GM21737 (cell line): ENCODE data around the gene PTCD2.
A peak's percentile ranks its signal among the peaks of the same experiment; 100 is the strongest.

ENCODE experiments used
- ATAC-seq: cut with Tn5 transposase; IDR thresholded peaks from one replicate; pipeline ENCODE4 v1.9.1; 2021; ENCODE audit warnings: mild to moderate bottlenecking, moderate library complexity; ENCODE audit not compliant: unreplicated experiment

PTCD2 gene

GRCh38 chr5:72338689-72339209 lies 18.6 kb downstream of the PTCD2 start:
- no peak for ATAC-seq

DNA sequence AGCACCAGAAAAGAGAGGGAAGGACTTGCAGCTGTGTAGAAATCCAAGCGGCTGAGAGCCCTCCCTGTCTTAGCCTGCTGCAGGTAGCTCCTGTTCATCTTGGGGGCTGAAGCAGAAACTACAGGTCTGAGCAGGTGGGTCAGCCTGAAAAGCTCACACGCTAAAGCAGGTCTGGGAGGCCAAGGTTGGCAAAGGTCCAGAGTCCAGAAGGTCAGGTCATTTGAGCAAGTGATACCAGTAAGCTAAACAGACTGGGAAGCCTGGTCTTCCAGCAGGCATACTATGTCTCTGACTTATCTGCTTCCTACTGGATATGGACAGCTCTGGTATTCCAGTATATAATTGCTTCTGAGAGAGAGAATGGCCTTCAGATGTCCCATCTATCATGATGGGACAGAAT lies 26.2 kb downstream of the PTCD2 start:
- no peak for ATAC-seq

GRCh38 chr5:72347801-72348308 lies 27.7 kb downstream of the PTCD2 start:
- no peak for ATAC-seq

DNA sequence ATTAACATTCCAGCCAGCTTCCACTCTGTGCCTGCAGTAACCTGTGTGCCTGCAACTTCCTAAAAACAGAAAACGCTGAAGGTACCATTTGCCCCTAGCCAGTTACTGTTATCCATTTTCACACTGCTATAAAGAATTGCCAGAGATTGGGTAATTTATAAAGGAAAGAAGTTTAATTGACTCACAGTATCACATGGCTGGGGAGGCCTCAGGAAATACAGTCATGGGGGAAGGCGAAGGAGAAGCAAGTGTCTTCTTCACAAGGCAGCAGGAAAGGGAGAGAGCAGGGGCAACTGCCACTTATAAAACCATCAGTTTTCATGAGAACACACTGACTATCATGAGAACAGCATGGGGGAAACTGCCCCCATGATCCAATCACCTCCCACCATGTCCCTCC lies 31.2 kb downstream of the PTCD2 start:
- ATAC-seq, result no peak

DNA sequence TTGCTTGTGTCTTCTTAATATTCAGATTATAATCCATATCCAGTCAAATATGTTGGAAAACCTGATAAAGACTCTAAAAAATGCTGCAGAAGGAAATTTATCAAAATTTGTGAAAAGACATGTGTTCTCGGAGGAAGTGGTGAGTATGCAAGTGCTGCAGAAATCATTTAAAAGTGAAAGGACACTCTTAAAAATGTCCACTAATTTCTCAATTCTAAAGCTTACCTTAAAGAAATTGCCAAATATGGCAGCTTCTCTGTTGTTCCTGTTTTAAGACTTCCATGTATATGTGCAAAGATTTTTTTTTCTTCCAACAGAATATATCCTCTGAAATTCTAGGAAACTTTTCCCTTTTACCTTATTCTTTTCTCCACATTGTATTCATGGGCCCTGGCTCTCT lies 32.4 kb downstream of the PTCD2 start:
- no peak for ATAC-seq

DNA sequence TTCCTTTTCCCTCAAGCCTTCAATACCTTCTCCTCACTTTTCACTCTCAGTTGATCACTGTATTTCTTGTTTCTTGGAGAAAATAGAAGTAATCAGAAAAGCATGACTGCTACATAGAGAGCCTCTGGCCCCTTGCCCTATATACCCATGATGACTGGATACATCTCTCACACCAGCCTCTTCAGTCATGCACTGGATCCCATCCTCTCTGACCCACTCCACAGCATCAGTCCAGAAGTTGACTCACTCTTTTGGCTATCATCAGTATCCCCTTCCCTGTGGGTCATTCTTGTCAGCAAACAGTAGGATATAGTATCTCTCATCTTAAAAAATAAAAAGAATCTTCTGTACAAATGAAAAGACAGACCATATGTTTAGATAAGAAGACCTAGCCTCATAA lies 32.9 kb downstream of the PTCD2 start:
- no peak for ATAC-seq

DNA sequence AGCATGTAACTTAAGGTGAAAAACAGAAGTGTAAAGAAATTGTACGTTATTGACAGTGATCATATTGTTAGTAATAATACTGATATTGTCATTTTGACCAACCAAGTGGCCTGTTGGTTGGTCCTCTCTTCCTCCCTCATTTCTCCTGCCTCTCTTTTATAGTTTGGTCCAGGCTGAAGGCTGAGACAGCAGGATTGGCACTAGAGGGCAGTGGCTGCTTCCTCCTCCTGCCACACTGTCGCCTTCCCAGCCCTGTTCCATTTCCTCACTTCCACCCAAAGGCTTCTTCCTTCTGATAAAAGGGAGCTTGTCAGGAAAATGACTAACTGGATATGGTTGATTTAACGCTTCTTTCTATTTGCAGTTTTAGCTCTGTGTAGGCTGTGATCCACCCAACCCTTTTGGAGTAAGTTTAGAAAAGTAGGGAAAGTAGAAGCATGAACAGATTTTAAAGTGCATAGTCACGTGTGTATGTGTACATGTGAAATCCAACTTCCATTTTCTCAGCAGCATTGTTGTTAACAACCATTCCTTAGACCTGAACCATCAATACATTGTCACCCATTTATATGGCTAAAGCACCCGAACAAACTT lies 35.6 kb downstream of the PTCD2 start:
- ATAC-seq, result no peak

- ATAC-seq, result no peak
These were observed 36.2 kb downstream of the PTCD2 start for GRCh38 chr5:72356361-72356760.

- no peak for ATAC-seq
These were observed 38.8 kb downstream of the PTCD2 start for GRCh38 chr5:72358925-72359324.

- ATAC-seq, result no peak
These were observed 39.7 kb downstream of the PTCD2 start for GRCh38 chr5:72359886-72360285.

DNA sequence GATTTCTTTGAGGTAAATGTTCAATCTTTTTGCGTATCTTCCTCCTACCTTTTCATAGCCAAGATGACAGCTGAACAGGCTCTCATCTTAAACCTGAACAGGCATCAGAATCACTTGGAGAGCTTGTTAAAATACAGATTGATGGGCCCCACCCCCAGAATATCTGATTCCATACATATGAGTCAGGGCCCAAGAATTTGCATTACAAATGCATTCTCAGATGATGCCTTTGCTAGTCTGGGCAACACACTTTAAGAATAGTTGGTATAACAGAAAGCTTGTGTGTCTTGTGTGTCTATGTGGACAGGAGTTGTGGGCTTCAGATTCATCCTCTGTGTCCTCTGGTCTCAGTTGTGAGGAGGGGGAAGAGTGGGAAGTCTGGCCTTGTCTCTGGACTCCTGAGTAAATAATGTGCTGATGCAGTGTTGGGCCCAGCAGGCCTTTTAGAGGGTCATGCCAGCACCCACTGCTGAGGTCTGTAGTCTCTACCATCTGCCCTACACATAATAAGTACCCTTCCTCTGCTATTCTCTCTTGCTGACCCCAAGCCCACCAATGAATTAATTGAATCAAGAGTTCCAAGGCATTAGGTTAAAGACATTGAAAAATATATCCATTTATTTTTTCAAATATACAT lies 43.1 kb downstream of the PTCD2 start:
- no peak for ATAC-seq

DNA sequence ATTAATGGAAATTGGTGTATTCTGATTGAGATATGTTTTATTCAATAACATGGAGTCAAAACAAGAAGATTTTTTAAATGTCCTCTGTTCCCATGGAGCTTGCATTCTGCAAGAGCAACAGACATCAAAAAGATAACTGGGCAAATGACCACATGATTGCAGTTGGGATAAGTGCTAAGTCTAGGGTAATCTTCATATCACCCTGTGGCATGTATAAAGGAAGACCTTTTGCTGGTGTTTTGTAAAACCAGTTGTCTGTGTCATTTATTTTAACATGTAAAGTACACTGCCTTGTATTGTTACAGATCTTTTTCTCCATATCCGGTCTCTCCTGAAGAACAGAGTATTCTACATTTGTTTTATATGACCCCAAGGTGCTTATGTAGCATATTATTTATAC lies 44.0 kb downstream of the PTCD2 start:
- no peak for ATAC-seq

- no peak for ATAC-seq
These were observed 44.8 kb downstream of the PTCD2 start for GRCh38 chr5:72364951-72365350.

GRCh38 chr5:72366324-72366976 lies 46.3 kb downstream of the PTCD2 start:
- peak; percentile 78 for ATAC-seq

- no peak for ATAC-seq
These were observed 48.1 kb downstream of the PTCD2 start for GRCh38 chr5:72368271-72368670.

DNA sequence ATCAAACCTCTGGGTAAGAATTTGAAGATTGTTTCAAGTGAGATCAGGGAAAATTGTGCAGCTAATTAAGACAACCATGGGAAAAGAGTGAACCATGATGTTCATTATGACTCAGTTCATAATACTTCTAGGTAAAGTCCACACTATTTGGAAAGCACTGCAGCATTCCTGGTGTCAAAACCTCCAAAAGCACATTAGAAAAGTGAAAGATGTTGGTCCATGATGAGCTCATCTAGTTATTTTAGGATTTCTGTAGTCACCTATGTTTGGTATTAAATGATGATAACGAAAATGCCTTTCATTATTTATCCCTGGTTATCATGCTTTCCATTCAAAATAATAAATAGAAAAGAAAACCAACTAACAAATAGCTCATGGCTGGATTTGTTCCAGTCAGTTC lies 49.1 kb downstream of the PTCD2 start:
- ATAC-seq, result no peak

GRCh38 chr5:72369711-72370110 lies 49.5 kb downstream of the PTCD2 start:
- ATAC-seq, result no peak

DNA sequence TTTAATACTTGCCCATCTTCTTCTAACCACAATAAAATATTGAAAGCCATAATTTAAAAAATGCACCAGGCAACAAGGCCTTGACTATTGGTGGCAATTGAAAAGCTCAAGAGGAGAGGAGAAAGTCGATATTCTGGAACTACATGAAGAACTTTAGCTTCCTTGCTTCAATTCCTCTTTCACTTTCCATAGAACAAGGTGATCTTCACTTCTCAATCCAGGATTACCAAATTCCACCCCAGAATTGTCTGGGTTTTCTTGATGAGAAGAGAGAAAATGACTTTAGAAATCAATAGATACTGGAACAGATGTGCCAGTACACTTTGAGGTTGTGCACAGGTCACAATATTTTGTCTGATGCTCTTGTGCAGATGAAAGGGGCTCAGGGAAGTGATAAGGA lies 52.2 kb downstream of the PTCD2 start:
- no peak for ATAC-seq

- ATAC-seq, result no peak
These were observed 52.8 kb downstream of the PTCD2 start for GRCh38 chr5:72372923-72373322.

GRCh38 chr5:72374844-72375243 lies 54.7 kb downstream of the PTCD2 start:
- ATAC-seq, result no peak

DNA sequence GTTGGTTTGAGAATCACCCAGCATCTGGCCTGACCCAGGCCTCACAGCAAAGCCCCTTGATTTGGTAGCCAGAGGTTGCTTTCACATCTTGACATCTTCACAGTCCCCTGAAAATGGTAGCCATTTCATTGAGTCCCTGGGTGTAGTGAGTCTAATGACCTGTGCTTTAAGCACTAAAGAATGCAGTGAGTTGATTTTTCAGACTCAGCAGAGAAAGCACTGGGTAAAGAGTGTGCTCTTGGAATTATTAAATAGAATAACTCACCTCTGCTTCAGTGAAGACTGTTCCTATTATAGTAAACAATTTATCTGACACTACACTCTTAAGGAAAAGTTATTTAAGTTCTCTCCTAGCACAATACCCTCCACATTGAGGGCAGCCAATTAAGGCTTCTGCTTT lies 56.2 kb downstream of the PTCD2 start:
- ATAC-seq, result no peak
